T-helper 22 cell (primary cell): ENCODE results near the gene TAF4.
A peak's percentile ranks its signal among the peaks of the same experiment; 100 is the strongest.

Experiments used
- DNase-seq: peaks from one replicate; pipeline ENCODE4 v3.0.0-alpha.2; 2020; ENCODE audit warnings: low read depth

The TAF4 gene

DNA sequence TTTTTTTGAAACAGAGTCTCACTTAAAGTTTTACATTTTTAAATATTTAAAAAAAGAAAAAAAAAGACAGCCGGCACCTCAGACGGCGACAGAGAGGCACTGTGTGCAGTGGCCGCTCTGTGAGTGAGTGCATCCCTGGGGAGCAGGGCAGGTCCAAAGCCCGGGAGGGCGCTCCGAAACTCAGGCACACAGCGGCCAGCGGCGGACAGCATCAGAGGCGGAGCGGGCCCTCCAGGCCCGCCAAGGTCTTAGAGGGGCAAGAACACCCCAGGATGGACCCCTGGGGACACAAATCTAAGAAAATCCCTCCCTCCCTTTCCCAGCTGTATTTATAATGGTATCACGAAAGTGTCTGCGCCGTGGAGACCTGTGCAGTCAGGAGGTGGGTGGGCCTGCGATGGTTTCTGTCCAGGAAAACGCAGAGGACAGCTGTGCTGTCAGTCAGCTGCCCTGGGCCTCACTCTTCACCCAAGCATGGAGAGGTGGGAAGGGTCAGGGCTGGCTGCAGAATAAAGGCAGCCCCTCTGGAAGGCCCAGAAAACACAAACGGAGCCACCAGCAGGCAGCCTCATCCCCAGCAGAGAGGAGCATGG, 43.8 kb downstream of the TAF4 start:
- DNase-seq = no peak

DNA sequence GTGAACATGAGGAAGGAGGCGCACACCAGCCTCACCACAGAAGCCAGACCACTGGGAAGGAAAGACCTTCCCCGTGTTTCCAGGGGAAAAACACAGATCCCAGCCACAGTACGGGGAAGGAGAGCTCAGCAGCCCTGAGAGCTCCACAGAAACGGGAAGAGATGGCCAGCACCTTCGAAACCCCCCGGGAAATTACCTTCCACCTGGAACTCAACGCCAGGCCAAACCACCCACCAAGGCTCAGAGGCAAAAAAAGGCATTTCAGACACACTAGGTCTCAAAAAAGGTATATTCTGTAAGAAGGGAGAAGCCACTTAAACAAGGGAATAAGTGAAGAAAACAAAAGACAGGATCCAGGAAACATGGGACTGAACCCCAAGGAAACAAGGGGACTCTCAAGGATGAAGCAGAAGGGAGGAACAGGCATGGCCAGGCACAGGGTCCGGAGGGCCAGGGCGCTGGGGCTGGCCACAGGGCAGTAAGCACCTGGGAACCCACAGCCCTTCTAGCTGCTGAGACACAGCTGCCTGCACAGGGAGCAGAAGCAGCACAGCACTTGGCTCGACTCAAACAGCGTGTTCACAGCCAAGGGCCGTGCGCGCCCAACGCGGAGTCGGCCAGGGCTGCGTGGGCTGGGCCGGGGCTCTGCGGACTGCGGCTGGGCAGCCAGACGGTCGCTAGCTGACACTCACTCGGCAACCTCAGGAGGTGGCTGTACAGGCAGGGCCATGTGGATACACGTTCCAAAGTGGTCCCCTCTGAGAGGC, 44.6 kb downstream of the TAF4 start:
- DNase-seq = no peak

DNA sequence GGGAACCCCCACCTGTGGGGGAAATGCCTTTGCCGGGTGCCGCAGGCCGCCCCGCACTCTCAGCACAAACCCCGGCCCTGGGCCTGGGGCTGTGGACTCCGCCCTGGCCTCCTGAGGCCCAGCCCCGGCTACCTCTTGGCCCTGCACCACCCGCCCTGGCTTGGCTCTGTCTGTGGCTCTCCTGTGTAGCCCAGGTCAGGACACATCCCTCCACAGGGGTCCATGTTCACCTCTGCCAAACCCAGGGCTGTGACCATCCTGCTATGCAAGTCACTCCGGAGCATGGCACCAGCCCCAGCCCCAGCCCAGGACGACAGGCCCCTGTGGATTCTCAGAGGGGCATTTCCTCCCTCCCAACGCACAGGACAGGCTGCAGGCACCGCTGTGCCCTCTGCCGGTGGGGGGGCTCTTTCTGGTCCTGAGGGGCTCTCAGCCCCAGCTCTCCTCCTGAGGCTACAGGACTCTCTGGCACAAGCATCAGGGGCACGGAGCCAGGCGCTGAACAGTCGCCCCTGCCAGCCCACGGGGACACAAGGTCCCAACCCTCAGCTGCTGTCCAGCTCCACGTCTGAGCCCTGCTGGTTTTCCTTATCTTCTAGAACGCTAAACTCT, 45.7 kb downstream of the TAF4 start:
- no peak for DNase-seq

DNA sequence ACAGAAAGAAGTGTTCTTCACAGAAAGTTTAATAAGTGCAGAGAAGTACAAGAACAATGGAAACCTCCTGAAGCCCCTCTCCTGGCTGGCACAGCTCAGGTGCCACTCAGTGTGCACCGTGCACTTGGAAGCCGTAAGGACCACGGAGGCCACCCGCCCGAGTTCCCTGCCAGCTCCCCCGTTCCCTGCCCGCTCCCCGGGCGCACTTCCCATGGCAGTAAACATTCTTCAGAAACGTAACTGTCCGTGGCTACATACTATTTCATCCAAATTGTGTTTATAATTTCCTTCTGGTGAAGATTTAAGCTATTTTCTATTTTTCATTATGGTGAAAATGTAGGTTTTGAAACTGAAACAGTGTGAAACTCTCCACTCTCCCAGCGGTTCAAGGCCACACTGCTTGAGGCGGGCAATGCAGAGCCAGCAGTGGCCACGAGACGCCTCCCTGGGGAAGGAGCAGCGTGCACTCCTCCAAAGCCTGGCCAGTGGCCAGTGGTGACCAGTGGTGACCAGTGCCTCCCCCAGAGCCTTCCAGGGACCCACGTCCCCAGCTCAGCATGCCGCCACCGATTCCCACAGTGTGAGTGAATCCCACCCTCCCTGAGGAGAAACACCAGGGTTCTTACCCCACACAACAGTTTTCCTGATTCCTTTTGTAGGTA, 46.4 kb downstream of the TAF4 start:
- DNase-seq = no peak

DNA sequence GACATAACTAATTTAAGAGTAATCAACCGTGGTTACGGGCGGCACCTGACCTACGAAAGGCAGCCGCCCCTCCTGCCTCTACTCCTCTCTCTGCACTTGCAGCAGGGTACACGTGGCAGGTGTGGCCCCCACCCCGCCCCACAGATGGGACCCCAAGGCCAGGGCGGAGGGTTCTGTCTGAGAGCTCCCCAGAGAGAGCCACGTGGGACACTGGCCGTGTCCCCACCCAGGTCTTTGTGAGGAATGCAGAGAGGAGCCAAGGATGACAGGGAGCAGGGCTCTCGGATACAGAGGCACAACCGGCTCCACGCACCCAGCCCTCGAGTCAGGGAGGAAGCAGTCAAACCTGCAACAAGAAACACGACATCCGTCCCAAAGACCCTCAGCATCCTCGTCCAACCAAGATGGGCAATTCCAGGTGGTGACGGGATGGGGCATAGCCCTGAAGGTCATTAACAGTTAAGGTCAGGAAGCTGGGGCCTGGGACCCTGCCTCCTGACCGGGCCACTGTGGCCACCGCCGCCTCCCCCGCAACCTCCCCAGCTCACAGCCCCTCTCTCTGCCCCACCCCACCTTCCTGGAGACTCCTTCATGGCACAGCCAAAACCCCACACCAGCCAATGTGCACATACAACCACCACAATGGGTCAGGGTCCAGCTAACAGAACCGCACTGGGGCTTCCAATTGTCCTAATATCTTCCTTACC, 47.1 kb downstream of the TAF4 start:
- DNase-seq = no peak

DNA sequence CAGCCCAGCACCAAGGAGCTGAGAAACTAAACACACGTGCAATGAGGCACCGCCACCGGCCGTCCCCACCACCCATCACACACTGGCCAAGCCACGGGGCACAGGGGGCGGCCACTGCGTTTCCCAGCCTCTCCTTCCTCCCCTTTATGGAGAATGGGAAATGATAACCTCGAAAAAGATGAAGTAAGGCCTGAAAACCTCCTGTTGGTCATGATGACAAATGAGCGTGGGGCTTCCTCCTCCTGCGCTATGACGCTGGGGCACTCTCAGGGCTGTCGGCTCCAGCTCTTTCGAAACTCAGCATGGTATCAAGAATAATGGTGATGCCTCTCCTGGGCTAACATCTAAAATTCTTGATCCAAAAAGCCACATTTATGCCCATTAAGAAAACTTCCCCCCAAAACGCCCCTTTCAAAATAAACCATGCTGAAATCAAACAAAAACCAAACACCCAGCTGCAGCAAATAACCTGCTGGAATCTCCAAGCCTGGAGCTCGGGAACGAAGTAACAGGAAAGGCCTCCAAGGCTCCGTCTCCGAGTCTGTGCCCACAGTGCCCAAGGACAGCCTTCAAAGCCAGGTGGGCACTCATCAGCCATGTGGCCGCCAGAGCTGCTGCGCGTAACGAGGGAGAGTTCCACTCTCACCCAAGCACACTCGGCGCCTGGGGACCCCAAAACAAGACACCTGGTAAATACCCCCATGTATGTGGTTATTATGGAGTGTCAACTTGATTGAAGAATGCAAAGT, 50.0 kb downstream of the TAF4 start:
- no peak for DNase-seq

DNA sequence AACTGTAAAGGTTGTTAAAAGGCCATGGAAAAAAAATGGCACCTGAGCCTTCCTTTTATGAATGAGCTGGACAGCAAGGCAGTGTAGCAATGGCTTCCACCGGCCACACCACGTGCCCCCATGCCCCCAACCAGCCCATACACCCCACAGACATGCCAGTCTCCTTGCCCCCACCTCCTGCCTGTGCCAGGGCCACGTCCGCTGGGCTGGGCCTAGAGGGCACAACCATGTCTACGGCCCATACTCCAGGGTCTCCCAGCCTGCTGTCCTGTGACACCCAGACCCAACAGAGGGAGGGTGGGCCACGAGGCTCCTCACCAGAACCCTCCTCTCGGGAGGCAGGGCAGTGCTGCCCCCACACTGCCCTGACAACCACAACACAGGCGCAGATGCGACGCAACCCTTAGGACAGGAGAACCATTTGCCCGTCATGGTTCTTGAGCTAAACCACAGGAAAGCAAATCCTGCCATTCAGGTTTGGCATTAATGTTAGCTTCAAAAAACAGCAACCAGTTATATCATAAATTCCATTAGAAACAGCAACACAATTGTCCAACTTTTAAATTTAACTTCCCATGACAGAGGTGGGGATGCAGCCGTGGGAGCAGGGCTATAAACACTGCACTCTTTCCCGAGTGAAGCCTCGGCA, 50.7 kb downstream of the TAF4 start:
- DNase-seq = no peak

DNA sequence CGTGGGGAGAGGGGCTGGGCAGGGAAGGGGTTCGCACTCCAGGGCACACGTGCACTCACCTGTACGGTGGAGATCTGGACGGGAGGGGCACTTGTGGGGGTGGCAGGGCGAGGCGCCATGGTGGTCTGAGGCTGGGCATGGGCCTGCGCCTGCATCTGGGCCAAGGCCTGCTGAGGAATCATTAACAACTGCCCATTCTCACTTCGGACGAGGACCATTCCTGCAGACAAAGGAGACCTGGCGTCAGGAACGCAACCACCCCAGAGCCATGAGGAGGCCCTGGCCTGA, 51.2 kb downstream of the TAF4 start:
- DNase-seq = no peak

DNA sequence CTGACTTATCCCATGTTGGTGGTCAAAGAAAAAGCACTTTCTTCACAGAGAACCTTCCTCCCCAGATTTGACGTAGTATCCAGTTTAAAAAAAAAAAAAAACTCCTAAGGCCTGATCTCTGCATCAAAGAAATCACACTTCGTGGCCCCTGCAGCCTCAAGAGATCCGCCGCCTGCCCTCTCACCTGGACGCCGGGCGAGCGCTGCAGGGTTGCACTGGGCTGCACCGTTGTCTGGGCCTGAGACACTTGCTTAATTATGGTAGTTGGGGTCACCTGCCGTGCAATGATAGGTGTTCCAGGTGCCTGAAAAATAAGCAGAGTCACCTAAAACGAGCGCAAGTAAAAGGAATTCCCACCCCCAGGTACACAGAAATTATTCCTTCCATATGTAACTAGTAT, 53.0 kb downstream of the TAF4 start:
- DNase-seq = no peak

DNA sequence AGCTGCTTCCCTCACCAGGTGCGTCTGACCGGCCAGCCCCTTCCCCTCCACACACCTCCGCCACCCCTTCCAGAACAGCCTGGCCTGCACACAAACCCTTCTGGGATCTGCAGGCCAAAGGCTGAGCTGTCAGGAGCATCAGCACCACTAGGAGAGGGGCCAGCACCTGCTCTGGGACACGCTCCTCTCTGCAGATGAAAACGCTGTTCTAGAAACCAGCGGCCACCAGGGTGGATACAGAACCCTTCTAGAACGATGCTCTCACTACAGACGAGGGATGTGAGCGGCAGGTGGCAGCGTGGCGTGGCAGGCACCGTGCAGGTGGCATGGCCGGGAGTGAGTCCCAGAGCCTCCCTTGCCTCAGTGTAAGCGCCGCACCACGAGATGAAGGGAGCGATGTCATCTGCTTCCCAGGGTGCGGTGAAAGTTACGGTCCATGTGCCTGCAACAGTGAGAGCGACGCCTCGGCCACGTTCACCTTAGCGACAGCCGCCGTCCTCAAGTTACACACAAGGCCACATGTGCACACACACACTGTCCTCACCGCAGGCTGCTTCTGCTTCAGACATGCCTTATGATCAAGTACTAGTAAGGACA, 53.6 kb downstream of the TAF4 start:
- no peak for DNase-seq

DNA sequence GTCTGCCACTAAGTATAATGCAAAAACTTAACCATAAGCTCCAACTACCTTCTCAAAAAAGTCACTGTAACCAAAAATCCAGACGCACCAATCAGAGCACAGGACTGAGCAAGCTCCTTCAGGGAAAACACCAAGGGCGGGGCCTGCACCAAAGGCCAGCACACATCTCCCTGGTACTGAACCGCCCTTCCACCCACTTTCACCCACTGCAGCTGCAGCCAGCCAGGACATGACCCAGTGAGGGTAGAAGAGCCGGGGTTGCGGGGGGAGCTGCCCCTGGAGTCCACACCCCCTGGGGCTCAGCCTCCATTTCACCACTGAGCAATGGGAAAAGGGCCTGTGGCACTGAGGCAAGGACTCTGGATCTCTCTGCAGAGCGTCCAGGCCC, 54.3 kb downstream of the TAF4 start:
- no peak for DNase-seq

DNA sequence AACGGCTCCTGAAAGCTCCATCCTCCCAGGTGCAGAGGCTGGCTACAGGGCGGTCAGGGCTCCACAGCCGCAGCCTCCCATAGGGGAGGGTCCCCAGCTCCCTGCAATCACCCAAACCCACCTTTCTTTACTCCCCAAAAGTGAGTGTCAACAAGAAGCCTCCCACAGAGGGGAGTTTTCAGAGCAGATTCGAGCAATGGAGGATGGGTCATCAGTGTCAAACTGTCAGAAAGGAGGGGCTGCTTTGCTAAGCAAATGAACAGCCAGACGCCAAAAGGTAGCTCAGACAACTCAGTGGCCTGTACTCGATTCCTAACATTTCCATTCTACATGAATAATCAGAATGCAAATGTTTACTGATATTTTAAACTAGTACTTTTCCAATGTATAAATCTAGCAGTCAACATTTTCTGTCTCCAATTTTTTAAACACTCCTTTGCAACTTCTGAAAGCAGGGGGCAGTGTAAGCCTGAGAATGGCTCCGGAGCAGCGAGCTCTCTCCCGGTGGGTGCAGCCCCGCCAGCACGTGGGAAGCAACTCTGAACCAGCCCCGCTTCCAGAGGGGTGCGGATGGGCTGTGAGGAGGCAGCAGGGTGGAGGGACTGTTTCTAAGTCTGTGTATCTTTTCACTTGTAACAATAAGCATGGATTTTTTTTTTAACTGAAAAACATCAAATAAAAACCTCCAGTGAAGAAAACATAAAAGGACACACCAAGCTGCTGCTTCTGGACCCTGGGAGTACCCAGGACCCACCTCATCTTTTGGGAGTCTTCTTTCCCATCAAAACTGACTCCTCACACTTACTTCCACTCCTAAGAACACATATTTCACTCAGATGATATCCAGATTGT, 54.9 kb downstream of the TAF4 start:
- peak; percentile 36 for DNase-seq

DNA sequence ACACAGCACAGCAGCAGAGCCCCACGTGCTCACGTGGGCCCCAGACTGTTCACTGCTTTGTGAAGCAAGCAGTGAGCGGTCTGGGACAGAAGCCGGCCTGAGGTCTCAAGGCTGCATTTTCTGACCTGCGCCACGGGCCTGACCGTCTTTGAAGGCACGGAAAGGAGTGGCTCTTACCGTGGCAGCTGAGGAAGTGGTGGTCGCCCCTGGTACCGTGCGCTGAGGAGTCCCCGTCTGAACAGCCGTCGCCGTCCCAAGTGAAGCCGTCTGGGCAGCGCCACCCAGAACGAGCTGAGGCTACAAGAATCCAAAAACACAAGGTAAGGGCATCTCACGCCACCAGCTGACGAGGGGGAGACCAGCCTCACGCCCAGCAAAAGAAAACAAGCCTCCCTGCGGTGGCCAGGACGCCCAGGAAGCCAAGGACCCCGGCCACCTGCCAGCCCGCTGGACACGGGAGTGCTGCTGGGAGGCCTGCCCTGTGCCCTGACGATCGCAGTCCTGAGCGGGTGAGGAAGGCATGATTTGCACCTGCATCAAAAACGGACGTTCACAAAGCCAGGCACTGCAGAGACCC, 55.7 kb downstream of the TAF4 start:
- DNase-seq = no peak

DNA sequence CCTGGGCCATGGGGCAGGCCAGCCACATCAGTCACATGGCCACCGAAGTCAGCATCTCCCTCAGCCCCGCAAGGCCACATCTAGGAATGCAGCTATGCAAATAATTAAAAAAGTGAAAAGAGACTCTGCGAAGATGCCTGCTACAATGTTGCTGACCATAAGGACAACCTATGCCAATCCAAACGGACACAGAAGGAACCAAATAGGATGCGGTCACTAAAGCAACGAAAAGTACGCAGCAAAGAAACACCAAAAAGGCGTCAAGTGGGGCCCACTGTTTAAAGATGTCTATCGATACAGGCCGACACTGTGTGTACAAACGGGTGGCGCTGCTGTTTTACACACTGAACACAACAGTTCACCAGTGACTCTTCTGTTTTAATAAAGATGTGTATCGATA, 56.4 kb downstream of the TAF4 start:
- DNase-seq = no peak

DNA sequence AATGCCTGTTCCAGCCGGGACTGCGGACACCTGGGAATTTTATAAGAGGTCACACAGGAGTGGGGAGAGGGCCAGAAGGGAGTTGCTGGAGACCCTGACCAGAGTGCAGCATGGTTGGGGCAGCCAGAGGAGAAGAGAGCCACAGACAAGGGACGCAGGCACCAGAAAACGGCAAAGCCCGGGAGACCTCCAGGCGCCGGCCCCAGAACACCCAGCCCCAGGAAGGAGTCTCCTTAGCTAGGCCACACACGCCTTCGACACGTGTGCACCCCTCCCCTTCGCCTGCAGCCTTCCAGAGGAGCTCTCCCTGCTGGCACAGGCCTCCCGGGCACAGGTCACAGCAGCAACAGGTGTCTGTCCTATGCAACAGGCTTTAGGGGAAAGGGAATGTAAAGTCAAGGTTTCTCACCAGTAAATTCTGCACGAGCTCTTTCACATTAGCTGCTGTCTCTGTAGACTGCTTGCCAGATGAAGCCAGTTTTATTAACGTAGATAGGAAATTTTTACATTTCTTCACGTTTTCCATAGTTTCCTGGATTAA, 57.0 kb downstream of the TAF4 start:
- DNase-seq = no peak

DNA sequence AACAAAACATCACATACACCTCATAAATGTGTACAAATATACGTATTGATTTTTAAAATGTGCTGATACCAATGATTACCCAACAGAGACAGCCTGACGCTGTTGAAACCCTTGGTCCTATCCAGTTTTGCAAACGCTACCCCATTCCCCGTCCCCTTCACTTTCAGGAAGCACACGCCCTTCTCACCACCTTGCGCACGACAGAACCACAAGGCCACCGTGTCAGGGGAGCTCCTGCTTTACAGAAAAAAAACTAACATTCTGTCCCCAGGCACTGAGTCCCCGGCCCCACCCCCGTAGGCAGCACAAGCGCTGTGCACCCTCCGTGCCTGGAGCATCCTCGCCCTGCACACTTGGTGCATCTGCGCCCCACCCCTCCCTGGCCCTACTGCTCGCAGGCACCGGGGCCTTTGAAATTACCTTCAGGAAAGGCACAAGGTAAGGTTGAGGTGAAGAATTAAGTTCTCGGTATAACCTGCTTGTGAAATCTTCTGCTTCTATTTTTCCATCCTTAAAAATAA, 58.5 kb downstream of the TAF4 start:
- DNase-seq = no peak

DNA sequence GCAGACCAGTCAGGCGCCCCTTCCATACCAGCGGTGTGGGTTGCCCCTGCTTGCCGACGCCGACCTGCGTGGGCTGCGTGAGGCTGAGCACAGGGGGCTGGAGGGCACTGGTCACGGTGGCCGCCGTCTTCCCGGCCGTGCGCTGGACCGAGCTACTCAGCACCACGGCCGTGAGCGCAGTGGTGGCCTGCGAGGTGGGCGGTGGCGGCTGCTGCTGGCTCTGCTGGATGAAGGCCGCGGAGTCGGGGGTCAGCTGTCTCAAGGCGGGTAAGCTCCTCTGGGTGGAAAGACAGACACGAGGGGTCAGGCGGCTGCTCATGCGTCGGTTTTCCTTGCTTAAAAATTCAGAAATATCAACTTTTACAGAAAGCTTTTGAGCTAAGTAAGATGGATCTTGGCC, 59.2 kb downstream of the TAF4 start:
- DNase-seq = no peak

DNA sequence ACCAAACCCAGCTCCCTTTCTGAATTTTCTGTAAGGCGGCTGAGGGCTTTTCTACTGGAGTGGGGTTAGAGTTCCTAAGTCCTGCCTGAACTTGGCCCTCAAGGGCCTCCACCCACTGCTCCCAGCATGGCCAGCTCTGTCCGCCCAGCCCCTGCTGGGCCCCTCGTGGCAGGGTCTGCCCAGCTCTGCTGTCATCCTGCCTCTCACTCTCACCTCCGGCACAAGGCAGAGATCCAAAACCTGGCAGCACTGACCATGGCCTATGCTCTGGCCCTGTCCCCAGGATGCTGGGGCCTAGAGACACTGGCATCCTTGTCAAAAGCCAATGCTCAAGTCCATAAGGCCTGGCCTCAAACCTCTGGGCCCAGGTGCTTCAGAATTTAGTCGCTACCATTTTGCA, 61.1 kb downstream of the TAF4 start:
- no peak for DNase-seq
